HL-60/S4 treated with phorbol 12-myristate 13-acetate at 8.2 ng/mL for 4 days and 3 days (cell line): ENCODE data around the gene MEG3.
"Not testable (repeated sequence)": the region's sequence is repeated elsewhere in the genome, so short reads cannot be mapped to it uniquely, and the experiment has no call there.

Source experiments
- in situ Hi-C: fragments of 300-500 bp; cut with MboI; formaldehyde crosslinking; loops from 2 replicates; pipeline ENCODE4 v1.15.0; 2022; ENCODE audit warnings: low sequenced_read_pairs

Gene MEG3

GRCh38 chr14:100813291-100813690, 12.6 kb upstream of the MEG3 start:
- in situ Hi-C loops: no loop called here

GRCh38 chr14:100815478-100816285, 10.2 kb upstream of the MEG3 start:
- in situ Hi-C loops: no loop called here

DNA sequence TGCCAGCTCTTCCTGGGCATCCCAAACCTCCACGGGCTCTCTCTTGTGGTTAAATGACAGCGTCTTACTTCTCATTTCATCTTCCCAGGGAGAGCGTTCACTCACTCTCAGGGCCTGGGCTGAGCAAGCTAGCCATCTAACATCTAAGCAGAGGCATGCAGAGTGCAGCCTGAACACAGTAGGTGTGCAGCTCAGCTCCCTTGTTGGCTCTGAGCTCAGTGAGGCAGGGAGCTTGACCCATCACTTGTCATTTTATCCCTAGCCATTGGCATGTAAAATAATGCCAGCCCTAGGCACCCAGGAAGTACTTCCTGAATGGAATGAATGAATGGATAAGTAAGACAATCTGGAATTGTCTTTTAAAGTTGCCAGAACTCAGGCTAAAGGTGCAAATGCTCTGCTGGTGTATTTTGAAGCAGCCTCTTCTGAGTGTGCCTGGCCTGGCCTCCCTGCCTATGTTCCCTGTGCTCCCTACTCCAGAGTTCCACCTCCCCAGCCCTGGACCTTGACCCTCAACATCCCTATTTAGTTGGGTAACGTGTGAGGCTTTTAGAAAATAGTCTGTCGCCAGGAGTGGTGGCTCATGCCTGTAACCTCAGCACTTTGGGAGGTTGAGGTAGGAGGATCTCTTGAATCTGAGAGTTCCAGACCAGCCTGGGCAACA, 9.5 kb upstream of the MEG3 start:
- in situ Hi-C loops: no loop called here

GRCh38 chr14:100816950-100817901, 8.7 kb upstream of the MEG3 start:
- in situ Hi-C loops: no loop called here

DNA sequence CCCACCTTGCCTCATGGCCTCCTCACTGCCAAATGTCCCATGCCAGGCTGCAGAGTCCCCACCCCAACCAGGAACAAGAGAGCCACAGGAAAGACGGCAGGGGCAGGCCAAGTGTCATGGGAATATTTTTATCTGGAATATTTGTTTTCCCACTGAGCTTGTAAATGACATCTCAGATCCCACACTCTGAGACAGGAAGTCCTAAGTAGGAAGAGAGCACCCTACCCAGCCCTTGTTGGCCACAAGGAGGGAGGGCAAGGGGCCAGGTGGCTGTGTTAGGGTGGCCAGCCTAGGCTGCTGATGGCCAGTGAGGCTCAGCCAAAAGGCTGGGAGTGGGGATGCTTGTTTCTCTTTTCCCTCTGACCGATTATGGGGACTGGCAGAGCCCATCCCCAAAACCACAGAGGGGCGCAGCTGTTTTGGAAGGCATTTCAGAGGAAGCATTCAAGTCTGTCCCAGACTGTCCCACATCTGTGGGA, 7.7 kb upstream of the MEG3 start:
- in situ Hi-C loops: no loop called here

- in situ Hi-C loops: not testable (repeated sequence)
Observed at GRCh38 chr14:100818923-100819322, 7.0 kb upstream of the MEG3 start.

DNA sequence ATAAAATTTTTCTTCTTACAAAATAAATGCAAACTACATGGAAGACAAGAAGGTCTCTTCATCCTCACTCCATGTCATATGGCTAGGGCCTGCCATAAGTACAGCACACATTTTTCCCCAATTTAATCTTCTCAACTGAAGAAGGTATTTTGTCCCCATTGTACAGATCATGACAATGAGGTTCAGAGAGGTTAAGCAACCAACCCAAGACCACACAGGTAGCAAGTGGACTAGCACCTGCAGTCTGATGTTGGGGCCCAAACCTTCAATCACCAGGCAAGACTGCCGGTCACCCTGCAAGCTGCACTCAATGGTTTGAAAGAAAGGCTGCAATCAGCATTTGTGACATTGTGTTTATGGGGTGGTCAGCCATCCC, 6.5 kb upstream of the MEG3 start:
- in situ Hi-C loops: no loop called here

- in situ Hi-C loops: no loop called here
Observed at GRCh38 chr14:100819829-100820475, 6.0 kb upstream of the MEG3 start.

DNA sequence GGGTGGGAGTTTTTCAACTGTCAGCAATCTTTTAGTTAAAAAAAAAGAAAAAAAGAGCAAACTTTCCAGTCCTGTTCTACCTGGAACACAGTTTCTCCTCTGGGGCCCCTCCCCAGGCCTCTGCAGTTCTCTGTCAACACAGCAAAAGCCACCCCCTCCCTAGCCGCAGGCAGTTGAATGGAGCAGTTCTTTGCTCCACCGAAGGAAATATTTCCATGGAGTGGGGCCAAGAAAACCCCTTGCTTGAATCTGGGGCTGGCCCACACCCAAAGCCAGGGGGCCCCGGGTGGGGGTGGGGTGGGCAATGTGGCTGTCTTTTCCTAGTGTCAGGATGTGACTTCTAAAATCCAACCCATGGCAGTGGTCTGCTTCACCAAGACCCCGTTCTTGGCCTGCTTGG, 5.0 kb upstream of the MEG3 start:
- in situ Hi-C loops: no loop called here

DNA sequence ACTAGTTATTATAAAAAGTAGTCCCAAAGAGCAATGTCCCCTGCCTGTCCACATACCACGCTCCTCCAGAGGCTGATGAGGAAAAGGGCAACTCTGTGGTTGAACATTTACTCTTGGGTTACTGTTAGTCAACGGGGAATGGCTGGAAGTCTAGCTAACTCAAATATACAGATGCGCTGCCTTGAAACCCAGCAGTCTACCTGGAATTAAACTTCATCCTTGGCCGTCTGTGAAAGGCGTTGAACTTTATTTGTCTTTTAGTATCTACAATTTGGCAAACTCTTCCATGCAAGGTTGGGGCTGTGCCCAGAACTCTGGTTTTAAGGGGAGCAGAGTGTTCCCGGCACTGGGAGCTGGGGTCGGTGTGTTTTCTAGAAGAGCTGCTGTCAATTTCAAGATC, 3.9 kb upstream of the MEG3 start:
- in situ Hi-C loops: no loop called here

DNA sequence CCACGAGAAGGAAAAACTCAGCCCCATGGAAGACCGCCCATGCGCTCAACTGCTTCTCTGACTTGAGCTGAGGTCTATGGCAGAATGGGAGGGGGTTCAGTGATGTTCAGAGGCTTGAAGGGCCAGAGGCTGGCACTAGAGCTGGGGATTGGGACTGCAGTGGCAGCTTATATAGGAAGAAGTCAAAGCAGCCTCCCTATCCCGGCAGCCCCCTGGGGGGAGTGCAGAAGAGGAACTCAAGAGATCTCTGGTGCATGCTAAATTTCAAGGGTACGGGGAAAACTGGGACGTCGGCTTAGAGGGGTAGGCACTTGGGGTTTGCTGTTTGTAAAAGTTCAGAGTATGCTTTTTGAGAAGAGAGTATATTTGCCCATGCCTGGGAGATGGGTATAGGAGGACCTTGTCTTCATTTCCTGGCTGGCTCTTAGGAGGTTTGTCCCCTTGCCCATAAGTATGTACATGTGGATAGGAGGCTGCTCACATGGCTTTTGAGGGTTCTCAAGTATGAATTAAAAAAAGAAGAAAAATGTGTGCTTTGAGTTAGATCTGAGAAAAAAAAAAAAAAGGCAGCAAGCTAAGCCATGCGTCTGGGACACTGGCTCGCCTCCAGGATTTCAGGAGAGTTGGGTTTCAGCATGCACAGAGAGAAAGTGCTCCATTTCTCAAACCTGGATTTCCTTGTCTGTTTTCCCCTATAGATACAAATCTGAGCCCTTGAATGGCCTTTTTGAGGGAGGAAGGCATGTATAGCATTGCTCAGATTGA, 3.2 kb upstream of the MEG3 start:
- in situ Hi-C loops: no loop called here

GRCh38 chr14:100823413-100824080, 2.4 kb upstream of the MEG3 start:
- in situ Hi-C loops: no loop called here

DNA sequence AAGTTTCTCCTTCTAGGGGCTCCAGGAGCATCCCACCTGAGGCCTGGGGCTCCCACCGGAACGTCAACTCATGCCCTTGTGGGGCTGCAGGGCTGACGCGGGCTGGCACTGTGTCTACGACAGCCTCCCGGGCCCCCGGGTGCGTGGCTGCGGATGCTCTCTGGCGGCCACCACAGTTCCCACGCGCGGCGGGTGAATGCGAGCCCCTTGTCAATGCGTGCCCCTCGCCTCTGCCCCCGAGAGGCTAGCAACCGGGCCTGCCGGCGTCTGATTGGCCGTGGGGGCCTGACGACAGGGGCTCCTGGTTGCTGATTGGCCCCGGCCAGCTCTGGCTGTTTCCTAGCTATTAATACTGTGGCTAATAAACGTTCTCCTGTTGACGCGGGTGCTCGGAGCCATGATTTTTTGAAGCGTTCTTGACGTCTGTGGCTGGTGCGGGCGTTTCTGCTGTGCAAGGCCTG, 1.8 kb upstream of the MEG3 start:
- in situ Hi-C loops: no loop called here

DNA sequence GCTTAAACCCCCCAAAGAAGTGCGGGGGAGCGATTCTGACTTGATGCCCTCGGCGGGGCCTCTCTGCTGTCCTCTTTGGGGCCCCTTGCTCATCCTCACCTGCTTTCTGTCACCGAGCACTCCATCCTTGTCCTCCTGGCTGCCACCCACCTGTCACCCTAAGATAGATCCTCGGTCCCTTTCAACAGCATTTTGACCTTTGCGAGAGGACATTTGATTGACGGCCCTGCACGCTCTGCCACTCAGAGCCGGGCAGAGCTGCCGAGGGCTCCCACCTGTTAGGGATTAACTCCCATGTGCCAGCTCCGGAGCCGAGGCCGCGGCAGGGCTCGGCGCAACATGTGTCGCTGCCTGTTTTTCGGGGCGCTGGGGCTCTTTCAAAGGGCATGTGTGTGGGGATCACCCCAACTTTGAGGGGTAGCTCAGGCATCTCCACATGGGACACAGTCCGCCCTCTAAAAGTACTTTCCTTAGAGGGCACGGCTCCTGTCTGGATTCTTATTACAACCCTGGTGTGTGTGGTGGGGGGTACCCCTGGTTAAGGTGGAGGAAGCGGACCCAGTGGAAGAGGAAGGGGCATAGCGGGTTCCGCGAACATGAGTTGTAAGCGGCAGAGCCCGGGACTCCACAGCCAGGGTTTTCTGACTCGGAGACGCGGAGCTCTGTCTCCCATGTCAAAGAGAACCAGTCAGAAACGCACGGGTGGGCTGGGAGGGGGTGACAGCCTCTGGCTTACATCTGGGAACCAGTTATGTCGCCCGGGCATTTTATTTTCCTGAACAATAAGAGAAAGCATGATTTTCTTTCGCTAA, 811 bp upstream of the MEG3 start:
- in situ Hi-C loops: loop anchor here (25.0 kb wide), 2 partner anchors 412 to 812 kb away; no protein-coding TSS in a partner anchor

DNA sequence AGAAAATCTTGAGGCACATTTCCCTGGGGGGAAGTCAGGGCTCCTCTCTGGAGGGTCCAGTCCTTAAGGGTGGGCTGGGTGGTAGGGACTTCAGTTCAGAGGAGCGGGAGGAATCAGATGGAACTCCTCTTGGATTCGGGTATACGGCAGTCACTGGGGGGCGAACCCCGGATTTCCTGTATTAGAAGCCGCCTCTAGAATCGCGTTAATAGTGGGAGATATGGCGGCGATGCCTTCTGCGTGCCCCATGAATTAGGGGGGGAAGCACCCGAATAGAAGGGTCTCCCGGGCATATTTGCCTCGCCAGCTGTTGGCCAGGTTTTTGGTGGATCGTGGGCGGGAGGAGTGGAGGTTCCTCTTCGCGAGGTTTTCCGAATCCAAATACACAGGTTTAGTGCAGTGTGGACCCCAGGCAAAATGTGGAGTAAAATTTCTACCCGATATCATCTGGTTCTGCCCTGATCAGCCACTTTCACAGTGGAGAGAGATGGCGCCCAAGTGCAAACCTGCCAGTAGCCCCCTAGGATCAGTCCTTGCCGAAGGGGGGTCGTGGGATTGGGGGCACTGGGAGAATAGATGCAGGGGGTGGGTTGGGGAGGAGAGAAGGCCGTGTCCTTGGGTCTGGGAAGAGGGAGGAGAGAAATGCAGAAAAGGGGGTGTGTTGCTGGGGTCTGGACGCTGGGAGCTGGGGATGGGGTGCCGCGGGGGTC, 628 bp downstream of the MEG3 start:
- in situ Hi-C loops: loop anchor here (25.0 kb wide), 2 partner anchors 411 to 811 kb away; no protein-coding TSS in a partner anchor

- in situ Hi-C loops: loop anchor here (25.0 kb wide), 2 partner anchors 410 to 810 kb away; no protein-coding TSS in a partner anchor
Observed at GRCh38 chr14:100827101-100828021, 1.4 kb downstream of the MEG3 start.
